ENCODE data around the gene BBS4. TPM values are rescaled to one million over a fixed set of nuclear protein-coding genes. Genes with fewer than 3 reads are reported as not detected.

Gene BBS4
- total RNA-seq, 1 experiment from 2014 or later: 10.8 TPM

GRCh38 chr15:72680931-72681330 is 5.1 kb upstream of the BBS4 start:
- POLR2A ChIA-PET (ENCODE audit: unreplicated experiment): no interaction called here
- H4K20me1 ChIP-seq (ENCODE audit: insufficient read depth): no peaks in the 10 kb centered on the region
- intact Hi-C loops (cut with micrococcal nuclease; ENCODE audit: unreplicated experiment): no loop called here

GRCh38 chr15:72682772-72683171 is 3.2 kb upstream of the BBS4 start:
- CTCF ChIA-PET: interaction anchor here (0.6 kb wide), 1 partner anchor 943 kb away, joined by 5 read pairs; no protein-coding TSS in a partner anchor

More at GRCh38 chr15:72680931-72681330, 5.1 kb upstream of the BBS4 start:
- Histone ChIP-seq H3K4me3 (no peak overlapping the region), H3F3A (ENCODE audit: insufficient read depth, low read depth) (peaks cover 8% of the 10 kb centered on the region), H3K4me2 (no peak overlapping the region), H3K79me2 (ENCODE audit: low read depth) (no peaks in the 10 kb centered on the region), H3K36me3 (ENCODE audit: low read depth) (no peaks in the 10 kb centered on the region), H3K4me1 (replicated peaks; ENCODE audit: insufficient read depth) (no peaks in the 10 kb centered on the region), H3K27ac (no peak overlapping the region), H2AFZ (no peak overlapping the region), H3K9me2 (ENCODE audit: insufficient read depth) (no peaks in the 10 kb centered on the region), H3K27me3 (ENCODE audit: insufficient read depth, low read depth) (peaks cover 18% of the 10 kb centered on the region), H3K9me3 (ENCODE audit: insufficient read depth, low read depth) (no peaks in the 10 kb centered on the region)
- DNase-seq: no peak
- TF ChIP-seq CTCF (conservative IDR thresholded peaks at IDR 0.05) (no peak), EZH2 (IDR thresholded peaks at IDR 0.05; ENCODE audit: low read depth) (no peak)
- CTCF ChIA-PET: no interaction called here
- BruUV-seq (replicated peaks): no TSS peak

GRCh38 chr15:72685301-72685924 is 594 bp upstream of the BBS4 start:
- peaks cover 3% of the 10 kb centered on the region; the same call in 1 of the 2 replicates for H3K79me2 ChIP-seq (ENCODE audit: low read depth)
- ChIA-PET POLR2A (ENCODE audit: unreplicated experiment) (interaction anchor here (0.5 to 0.6 kb wide), 4 partner anchors 64 to 334 kb away, joined by 3 to 12 read pairs (median 4); no protein-coding TSS in a partner anchor), CTCF (interaction anchor here (0.6 to 1.0 kb wide), 3 partner anchors 36 to 1059 kb away, joined by 3 to 4 read pairs (median 3); no protein-coding TSS in a partner anchor)
- peak overlapping the region; percentile 87 for H2AFZ ChIP-seq
- no peaks in the 10 kb centered on the region for H3K36me3 ChIP-seq (ENCODE audit: low read depth)
- H3K27me3 ChIP-seq (ENCODE audit: insufficient read depth, low read depth): no peaks in the 10 kb centered on the region
- peaks cover 21% of the 10 kb centered on the region for H3F3A ChIP-seq (ENCODE audit: insufficient read depth, low read depth)
- H3K4me2 ChIP-seq: peak overlapping the region; percentile 99
- H3K9me3 ChIP-seq (ENCODE audit: insufficient read depth, low read depth): no peaks in the 10 kb centered on the region
- peak overlapping the region; percentile 72 for H3K4me3 ChIP-seq
- H3K4me1 ChIP-seq (replicated peaks; ENCODE audit: insufficient read depth): 0 out of 2 replicates have a peak, but pooled peaks cover 9% of the 10 kb centered on the region
- intact Hi-C loops (cut with micrococcal nuclease; ENCODE audit: unreplicated experiment): no loop called here
- TF ChIP-seq CTCF (conservative IDR thresholded peaks at IDR 0.05): no peak; the same call in 1 of the 2 replicates
- TF ChIP-seq EZH2 (IDR thresholded peaks at IDR 0.05; ENCODE audit: low read depth): no peak
- no peaks in the 10 kb centered on the region for H4K20me1 ChIP-seq (ENCODE audit: insufficient read depth)
- no peaks in the 10 kb centered on the region; the same call in 1 of the 2 replicates for H3K9me2 ChIP-seq (ENCODE audit: insufficient read depth)
- TSS peak; percentile 93 for BruUV-seq (replicated peaks)
- peak overlapping the region; percentile 79 for H3K27ac ChIP-seq
- no peak for DNase-seq

More at GRCh38 chr15:72682772-72683171, 3.2 kb upstream of the BBS4 start:
- Histone ChIP-seq H3K9me3 (ENCODE audit: insufficient read depth, low read depth) (no peaks in the 10 kb centered on the region), H3K4me1 (replicated peaks; ENCODE audit: insufficient read depth) (0 out of 2 replicates have a peak, but pooled peaks cover 6% of the 10 kb centered on the region), H3F3A (ENCODE audit: insufficient read depth, low read depth) (peaks cover 21% of the 10 kb centered on the region), H3K4me2 (no peak overlapping the region), H4K20me1 (ENCODE audit: insufficient read depth) (no peaks in the 10 kb centered on the region), H2AFZ (no peak overlapping the region), H3K79me2 (ENCODE audit: low read depth) (peaks cover 3% of the 10 kb centered on the region; the same call in 1 of the 2 replicates), H3K4me3 (no peak overlapping the region), H3K36me3 (ENCODE audit: low read depth) (no peaks in the 10 kb centered on the region), H3K27me3 (ENCODE audit: insufficient read depth, low read depth) (peaks cover 18% of the 10 kb centered on the region), H3K9me2 (ENCODE audit: insufficient read depth) (no peaks in the 10 kb centered on the region), H3K27ac (no peak overlapping the region)
- TF ChIP-seq EZH2 (IDR thresholded peaks at IDR 0.05; ENCODE audit: low read depth) (no peak), CTCF (conservative IDR thresholded peaks at IDR 0.05) (no peak)
- POLR2A ChIA-PET (ENCODE audit: unreplicated experiment): no interaction called here
- no peak for DNase-seq
- BruUV-seq (replicated peaks): no TSS peak
- intact Hi-C loops (cut with micrococcal nuclease; ENCODE audit: unreplicated experiment): no loop called here

Measured in PC-9 (cell line).